COLO829 (cell line): ENCODE results near the gene GPR35.
"Not testable (repeated sequence)": the region's sequence is repeated elsewhere in the genome, so short reads cannot be mapped to it uniquely, and the experiment has no call there.

Experiments
- DNase-seq: peaks from one replicate; pipeline ENCODE4 v3.0.0; 2012; ENCODE audit warnings: low spot score

The GPR35 gene

GRCh38 chr2:240639566-240639965 lies 14.3 kb downstream of the GPR35 start:
- DNase-seq, result no peak

GRCh38 chr2:240640939-240641338 lies 15.7 kb downstream of the GPR35 start:
- DNase-seq, result peak; percentile 53

DNA sequence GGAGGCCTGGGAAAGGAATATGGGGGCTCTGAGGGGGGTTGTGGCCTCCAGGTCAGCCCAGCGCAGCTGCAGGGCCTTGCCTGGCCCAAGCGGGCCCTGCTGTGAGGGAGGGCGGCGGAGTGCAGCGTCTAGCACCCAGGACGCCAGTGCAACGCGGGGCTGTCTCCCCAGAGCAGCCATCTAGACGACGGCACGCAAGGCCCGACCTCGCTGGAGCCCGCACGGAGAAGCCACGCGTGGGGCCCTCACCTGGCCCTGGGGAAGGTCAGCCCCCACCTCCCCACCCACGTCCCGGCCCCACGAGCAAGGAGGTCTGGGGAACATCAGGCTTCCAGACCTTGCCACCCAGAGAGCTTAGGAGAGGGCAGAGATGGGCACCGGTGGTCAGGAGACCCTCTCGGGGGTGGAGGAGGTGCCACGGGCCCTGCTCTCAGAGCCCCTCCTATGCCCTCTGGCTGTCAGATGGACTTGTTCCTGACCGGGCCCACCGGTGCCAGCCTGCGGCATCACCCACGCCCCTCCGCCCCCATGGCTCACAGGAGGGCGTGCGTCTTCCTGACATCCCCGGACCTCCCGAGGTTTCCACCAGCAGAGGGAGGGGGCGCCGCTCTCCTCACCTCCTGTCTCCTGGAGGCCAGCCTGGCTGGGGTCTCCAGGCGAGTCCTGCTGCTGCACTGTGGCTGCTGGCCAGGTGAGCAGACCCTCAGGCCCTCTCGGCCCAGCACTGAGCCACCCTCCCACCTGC lies 17.0 kb downstream of the GPR35 start:
- DNase-seq, result no peak

DNA sequence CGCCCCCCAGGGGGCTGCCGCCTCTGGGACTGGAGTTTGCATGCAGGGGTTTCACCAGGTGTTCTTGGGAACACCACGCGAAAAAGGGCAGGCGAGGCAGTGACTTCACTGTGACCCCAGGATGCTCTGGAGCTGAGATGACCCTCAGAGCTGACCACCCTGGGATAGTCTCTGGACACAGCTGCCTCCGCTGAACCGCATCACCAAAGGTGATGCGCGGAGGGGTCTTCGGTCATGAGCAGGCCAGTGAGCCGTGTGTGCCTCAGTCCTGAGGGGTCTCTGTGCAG lies 17.5 kb downstream of the GPR35 start:
- DNase-seq, result no peak

DNA sequence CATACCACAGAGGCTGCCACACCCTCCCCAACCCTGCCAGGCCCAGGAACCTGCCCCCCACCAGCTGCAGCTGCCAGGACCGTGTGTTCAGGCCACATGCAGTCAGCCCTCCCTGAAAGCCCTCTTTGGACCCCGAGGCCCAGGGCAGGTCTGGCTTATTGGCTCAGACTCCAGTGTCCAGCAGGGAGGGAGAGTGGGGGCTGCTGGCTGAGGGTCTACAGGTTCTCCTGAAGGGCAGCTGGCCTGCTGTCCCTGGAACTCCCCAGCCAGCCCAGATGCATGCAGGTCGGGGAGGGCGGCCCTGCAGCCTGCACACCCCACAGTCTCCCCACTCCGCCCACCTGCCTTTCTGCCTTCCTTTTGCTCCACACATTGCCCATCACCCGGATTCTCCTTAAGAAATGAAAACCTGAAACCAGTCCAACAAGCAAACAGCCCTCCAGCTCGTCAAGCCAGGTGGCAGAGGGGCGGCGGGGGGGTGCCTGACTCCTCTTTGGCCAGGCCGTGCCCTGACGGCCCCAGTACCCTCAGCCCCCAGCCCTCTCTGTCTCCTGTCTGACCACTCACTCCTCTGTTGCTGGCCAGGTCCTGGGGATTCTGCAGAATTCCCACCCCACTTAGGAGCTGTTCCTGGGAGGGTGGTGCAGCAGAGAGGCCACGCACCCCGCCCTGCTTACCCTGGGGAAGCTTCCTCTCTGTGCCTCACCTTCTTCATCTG lies 18.0 kb downstream of the GPR35 start:
- DNase-seq, result no peak

DNA sequence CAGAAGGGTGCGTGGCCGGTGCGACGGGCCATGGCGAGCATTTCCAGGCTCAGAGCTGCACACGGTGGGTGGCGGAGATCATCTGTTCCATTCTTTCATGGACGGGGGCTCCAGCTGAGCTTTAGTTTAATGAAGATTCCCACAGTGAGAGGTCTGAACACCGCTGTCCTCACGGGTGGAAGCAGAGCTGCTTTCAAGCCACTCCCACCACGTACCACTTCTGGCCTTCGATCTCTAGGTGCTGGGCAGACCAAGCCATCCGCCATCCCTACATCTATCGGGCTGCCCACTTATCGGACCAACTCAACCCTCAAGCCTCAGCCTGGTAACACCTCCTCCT lies 18.5 kb downstream of the GPR35 start:
- no peak for DNase-seq

- DNase-seq, result no peak
These were observed 18.9 kb downstream of the GPR35 start for GRCh38 chr2:240644171-240644651.

- DNase-seq, result no peak
These were observed 19.6 kb downstream of the GPR35 start for GRCh38 chr2:240644859-240645301.

GRCh38 chr2:240645346-240645745 lies 20.1 kb downstream of the GPR35 start:
- DNase-seq, result no peak

- DNase-seq, result no peak
These were observed 20.5 kb downstream of the GPR35 start for GRCh38 chr2:240645801-240646175.

DNA sequence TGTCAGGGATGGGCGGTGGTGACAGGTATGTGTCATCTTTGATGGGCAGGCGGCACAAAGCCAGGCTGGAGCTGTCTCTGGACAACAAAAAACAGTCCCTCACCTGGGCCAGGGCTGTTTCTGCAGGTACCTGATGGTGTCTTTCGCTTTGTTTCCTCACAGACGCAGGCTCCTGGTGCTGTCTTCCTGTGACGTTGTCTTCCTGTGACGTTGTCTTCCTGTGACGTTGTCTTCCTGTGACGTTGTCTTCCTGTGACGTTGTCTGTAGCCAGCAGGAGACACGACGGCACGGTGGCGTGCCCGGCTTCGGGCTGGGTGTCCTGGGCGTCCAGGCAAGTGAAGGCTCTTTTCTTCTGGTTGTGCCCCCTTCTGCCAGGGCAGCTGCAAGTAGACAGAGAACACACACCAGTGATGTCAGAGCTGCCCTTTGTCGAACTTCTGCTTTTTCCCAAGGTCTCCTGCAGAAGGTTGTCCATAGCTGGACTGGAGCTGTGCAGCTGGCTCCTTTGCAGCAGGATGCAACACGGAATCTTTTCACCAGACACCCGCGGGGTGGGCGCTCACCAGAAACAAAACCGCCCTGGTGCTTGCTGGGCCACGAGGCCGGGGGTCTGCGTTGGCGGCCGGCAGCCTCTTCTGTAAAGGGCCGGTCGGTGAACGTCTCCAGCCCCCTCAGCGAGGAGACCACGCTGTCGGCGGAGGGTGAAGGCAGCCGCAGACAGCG lies 21.1 kb downstream of the GPR35 start:
- no peak for DNase-seq

GRCh38 chr2:240646900-240647502 lies 21.7 kb downstream of the GPR35 start:
- no peak for DNase-seq

DNA sequence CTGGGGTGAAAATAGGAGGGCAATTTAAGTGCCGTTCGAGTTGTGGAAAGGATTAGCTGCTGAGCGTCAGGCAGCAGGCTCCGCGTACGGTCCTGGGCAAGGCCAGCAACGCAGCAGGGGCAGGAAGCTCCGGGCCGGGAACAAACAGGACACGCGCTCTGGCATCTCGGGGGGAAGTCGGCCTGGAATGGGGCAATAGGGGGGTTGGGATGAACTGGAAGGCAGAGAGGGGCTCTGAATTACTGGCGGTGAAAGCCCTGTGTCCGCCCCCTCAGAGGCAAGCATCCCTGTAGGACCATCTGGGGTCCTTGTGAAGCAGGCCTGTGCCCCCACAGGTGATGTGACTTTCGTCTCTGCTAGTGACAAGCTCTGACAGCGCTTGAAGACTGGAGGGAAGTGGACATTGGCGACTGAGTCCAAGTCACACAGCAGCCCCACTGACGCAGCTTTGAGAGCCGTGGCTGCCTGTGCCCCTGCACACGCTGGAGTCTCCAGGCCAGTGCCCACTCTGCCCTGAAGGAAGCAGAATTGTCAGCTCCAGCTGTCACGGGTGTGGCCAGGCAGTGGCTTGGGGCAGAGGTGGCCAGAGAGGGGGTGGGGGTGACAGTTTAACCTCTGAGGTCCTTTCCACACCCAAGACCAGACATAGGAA lies 22.3 kb downstream of the GPR35 start:
- no peak for DNase-seq

DNA sequence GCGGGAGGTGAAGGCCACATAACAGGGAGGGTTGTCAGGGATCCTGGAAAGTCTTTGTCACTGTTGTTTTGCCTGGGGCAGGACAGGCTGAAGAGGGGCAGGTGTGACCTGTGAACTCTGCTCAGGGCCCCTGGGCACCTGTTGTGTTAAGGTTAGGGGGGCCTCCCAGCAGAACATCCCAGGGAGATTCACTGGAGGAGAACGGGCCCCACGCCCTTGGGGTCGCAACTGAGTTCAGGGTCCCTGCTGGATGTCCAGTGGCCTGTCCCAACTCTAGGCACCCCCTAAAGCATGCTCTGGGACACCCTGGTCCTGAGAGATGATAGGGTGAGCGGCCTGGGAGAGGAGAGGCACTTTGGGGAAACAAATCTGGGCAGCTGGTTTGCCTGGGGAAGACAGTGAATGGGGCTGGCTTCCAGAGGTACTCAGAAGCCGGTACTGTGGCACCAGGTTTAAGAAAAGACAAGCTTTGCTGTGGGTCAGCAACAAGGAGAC lies 22.9 kb downstream of the GPR35 start:
- no peak for DNase-seq

GRCh38 chr2:240648650-240649275 lies 23.5 kb downstream of the GPR35 start:
- no peak for DNase-seq

GRCh38 chr2:240649331-240649730 lies 24.1 kb downstream of the GPR35 start:
- no peak for DNase-seq

- DNase-seq, result no peak
These were observed 25.1 kb downstream of the GPR35 start for GRCh38 chr2:240650254-240650965.

DNA sequence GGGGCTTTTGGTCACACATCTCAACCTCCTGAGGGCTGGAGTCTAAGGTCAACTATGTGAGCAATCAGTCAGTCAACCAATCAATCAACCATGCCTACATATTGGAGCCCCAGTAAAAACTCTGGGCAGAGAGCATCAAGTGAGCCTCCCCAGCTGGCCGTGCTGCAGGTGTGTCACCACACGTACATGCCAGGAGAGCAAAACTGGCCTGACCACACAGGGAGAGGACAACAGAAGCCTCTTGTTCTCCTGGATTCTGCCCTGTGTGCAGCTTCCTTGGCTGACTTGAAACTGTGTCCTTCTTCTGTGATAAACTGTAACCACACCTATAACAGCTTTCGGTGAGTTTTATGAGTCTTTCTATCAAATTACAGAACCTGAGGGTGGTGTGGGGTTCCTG lies 25.9 kb downstream of the GPR35 start:
- no peak for DNase-seq

GRCh38 chr2:240655931-240656886 lies 30.9 kb downstream of the GPR35 start:
- DNase-seq, result no peak

- not testable (repeated sequence) for DNase-seq
These were observed 34.6 kb downstream of the GPR35 start for GRCh38 chr2:240659883-240660282.
